ENCODE results near the gene HOXB8. TPM values are rescaled to one million over a fixed set of nuclear protein-coding genes. Genes with fewer than 3 reads are reported as not detected.
A peak's percentile ranks its signal among the peaks of the same experiment; 100 is the strongest.

HOXB8 gene
- total and polyA plus RNA-seq, 3 experiments from 2014 or later: not detected

DNA sequence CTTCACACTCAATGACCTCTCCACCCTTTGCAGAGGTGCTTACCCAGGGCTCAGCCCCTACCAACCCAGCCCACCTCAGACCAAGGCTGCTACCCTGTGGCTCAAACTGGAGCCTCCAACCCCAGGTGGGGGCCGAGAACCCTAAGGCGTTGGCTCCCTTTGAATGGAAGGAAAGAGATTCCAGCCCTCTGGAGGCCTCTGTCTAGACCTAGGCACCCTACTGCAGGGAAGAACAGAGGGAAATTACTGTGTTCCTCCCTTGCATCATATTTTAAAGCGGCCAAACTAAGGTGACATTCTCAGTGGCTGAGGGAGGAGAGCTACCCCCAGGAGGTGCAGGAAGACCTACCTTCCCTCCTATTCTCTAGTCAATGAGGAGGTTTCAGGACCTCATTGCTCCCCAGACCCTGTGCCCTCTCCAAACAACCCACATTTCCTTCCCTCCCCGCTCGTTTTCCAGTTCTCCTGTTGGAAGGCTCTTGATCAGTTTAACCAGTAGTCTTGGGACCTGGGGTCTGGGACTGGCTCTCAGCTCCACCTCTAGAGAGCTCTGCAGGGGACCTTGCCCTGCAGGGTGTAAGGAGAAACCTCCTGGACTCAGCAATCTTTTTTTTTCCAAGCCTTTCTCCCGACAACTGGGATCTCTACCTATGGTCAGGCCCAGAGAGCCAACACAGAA lies 5.5 kb upstream of the HOXB8 start:
- CTCF ChIA-PET: interaction anchor here (1.0 kb wide), 1 partner anchor 285 kb away, joined by 3 read pairs; no protein-coding TSS in a partner anchor
- peaks cover 79 to 89% of the 10 kb centered on the region in 2 donors for H3K27me3 Mint-ChIP-seq
- Histone ChIP-seq H3K4me1 (ENCODE audit: insufficient read depth, low read length) (peaks cover 27% of the 10 kb centered on the region), H3K4me3 (ENCODE audit: low read length) (no peak overlapping the region), H3K27me3 (ENCODE audit: insufficient read depth, low read length, poor library complexity, severe bottlenecking) (peaks cover 87% of the 10 kb centered on the region), H3K9me3 (ENCODE audit: low read length) (no peaks in the 10 kb centered on the region), H3K36me3 (ENCODE audit: insufficient read depth, low read length) (no peaks in the 10 kb centered on the region), H3K27ac (ENCODE audit: low read depth, low read length) (no peak overlapping the region)
- peak overlapping the region in 2 of 7 donors; percentile 13 to 52 for H3K4me3 Mint-ChIP-seq
- H3K4me1 Mint-ChIP-seq: peaks cover 22 to 32% (median 24%) of the 10 kb centered on the region in 3 donors
- H3K9me3 Mint-ChIP-seq: peaks cover 0 to 2% (median 0%) of the 10 kb centered on the region in 5 donors
- DNase-seq: no peak
- H3K36me3 Mint-ChIP-seq: peaks cover 0 to 2% (median 0%) of the 10 kb centered on the region in 3 donors
- POLR2A ChIA-PET: no interaction called here
- H3K27ac Mint-ChIP-seq: peak overlapping the region in 2 of 8 donors; percentile 67 to 88

DNA sequence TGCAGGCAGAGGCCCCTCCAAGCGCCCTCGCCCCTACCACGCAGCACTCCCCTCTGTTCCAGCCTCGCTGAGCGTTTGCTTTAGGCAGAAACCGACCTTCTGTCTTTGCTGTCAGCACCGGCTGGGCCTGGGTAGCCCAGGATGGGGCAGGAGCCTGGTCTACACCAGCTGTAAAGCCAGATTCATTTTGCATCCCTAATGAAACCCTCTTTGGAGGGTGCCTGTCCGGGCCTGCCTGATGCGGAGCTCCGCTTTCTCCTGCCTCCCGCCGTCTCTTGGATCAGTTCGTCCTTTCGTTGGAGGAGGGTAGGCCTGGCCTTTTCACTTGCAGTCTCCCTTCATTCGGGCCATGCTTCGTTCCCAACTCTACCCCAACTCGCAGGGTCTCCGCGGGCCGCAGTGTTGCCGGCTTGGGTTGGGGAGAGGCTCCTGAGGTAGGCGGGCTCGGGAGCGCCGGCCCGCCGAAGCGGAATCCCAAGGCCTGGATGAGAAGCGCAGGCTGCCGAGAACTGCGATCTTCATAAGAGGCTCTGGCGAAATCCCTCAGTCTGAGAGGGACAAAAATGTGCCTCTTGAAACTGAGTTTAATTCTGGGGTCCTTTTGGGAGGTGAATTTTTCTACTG lies 4.8 kb upstream of the HOXB8 start:
- H3K36me3 Mint-ChIP-seq: peaks cover 0 to 2% (median 0%) of the 10 kb centered on the region in 3 donors
- H3K9me3 Mint-ChIP-seq: peaks cover 0 to 3% (median 0%) of the 10 kb centered on the region in 5 donors
- Histone ChIP-seq H3K27me3 (ENCODE audit: insufficient read depth, low read length, poor library complexity, severe bottlenecking) (peaks cover 87% of the 10 kb centered on the region), H3K4me3 (ENCODE audit: low read length) (no peak overlapping the region), H3K27ac (ENCODE audit: low read depth, low read length) (no peak overlapping the region), H3K4me1 (ENCODE audit: insufficient read depth, low read length) (peaks cover 23% of the 10 kb centered on the region), H3K36me3 (ENCODE audit: insufficient read depth, low read length) (no peaks in the 10 kb centered on the region), H3K9me3 (ENCODE audit: low read length) (no peaks in the 10 kb centered on the region)
- H3K27ac Mint-ChIP-seq: peak overlapping the region in 1 of 8 donors; percentile 92
- no peak for DNase-seq
- peaks cover 85 to 94% of the 10 kb centered on the region in 2 donors for H3K27me3 Mint-ChIP-seq
- peak overlapping the region in 2 of 7 donors; percentile 13 to 37 for H3K4me3 Mint-ChIP-seq
- ChIA-PET CTCF (interaction anchor here (1.2 to 1.4 kb wide), 4 partner anchors 28 to 358 kb away, joined by 3 to 5 read pairs (median 5); no protein-coding TSS in a partner anchor), POLR2A (no interaction called here)
- H3K4me1 Mint-ChIP-seq: peaks cover 25 to 35% (median 27%) of the 10 kb centered on the region in 3 donors

DNA sequence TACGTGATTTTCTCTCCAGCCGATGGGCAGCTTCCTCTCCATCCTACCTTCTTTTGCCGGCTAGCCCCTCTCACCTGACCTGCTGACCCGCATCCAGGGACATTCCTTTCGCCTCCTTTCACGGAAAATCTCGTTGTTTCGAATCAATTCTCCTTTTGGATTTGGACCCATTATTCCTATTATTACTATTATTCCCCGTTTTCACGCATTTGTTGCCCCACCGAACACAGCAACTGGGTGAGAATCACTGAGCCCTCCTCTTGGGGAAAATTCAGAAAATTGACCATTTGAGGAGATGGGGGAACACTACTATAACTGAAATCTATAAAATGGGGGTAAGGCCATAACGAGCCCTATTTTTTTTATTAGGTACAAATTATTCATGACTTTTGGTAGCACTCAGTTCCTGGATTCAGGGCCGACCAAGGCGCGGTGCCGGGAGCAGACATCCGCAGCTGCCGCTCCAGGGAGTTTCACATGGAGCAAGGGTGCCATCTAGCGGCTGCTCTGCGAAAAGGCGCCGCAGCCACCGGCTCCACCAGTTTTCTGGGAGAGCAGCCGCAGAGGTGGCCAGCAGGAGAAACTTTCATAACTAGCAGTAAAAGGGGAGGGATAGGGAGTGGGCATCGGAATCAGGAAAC lies 3.3 kb upstream of the HOXB8 start:
- peak overlapping the region in 6 of 7 donors; percentile 20 to 67 (median 48) for H3K4me3 Mint-ChIP-seq
- H3K9me3 Mint-ChIP-seq: peaks cover 0 to 4% (median 0%) of the 10 kb centered on the region in 5 donors
- Histone ChIP-seq H3K27me3 (ENCODE audit: insufficient read depth, low read length, poor library complexity, severe bottlenecking) (peaks cover 86% of the 10 kb centered on the region), H3K9me3 (ENCODE audit: low read length) (no peaks in the 10 kb centered on the region), H3K4me1 (ENCODE audit: insufficient read depth, low read length) (peaks cover 33% of the 10 kb centered on the region), H3K4me3 (ENCODE audit: low read length) (no peak overlapping the region), H3K27ac (ENCODE audit: low read depth, low read length) (no peak overlapping the region), H3K36me3 (ENCODE audit: insufficient read depth, low read length) (no peaks in the 10 kb centered on the region)
- peaks cover 0 to 2% (median 0%) of the 10 kb centered on the region in 3 donors for H3K36me3 Mint-ChIP-seq
- ChIA-PET CTCF (interaction anchor here (0.8 to 2.2 kb wide), 22 partner anchors 7 to 593 kb away, joined by 3 to 18 read pairs (median 5); partner anchors contain the start of genes HOXB5, HOXB9 and NFE2L1), POLR2A (interaction anchor here (0.6 to 1.0 kb wide), 2 partner anchors 9 to 545 kb away, joined by 3 to 4 read pairs; no protein-coding TSS in a partner anchor)
- DNase-seq: peak; percentile 73 to 85 (median 78)
- H3K27ac Mint-ChIP-seq: peak overlapping the region in 2 of 8 donors; percentile 28 to 92
- peaks cover 31 to 48% (median 43%) of the 10 kb centered on the region in 3 donors for H3K4me1 Mint-ChIP-seq
- peaks cover 87 to 95% of the 10 kb centered on the region in 2 donors for H3K27me3 Mint-ChIP-seq

DNA sequence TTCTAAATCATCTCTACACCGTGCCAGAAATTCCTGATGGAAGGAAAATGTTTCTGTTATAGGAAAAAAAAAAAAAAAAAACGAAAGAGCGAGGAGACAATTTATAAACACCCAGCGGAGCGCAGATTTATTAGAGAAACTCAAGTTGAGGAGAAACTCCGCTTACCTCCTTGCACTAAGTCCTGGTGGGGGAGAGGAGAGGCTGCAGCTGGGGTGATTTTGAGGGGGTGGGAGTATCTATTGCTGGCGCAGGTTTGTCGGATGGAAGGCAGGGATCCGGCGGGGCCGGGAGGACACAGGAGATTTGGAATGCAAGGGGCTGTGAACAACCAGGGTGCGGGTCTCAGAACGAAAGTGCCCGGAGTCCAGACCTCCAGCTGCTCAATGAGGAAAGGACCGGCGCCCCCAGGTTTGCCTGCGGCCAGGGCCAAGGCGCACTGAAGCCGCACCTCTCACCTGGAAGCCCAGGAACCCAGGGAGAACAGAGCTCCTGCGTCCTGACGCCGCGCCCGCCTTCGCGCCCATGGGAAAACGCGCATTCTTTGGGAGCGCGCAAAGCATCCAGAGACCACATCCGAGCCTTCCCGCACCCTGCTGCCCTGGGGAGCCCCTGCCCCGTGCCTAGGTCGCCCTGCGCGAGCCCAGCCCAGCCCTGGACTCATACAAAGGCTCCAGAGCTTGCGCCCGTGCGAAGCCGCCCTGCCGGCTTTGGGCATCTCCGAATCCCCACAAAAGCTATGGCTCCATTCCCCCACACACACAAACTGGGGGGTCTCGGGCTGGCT lies 2.6 kb upstream of the HOXB8 start:
- ChIA-PET POLR2A (interaction anchor here (0.6 kb wide), 1 partner anchor 544 kb away, joined by 4 read pairs; no protein-coding TSS in a partner anchor), CTCF (interaction anchor here (0.8 to 2.2 kb wide), 16 partner anchors 8 to 592 kb away, joined by 3 to 18 read pairs (median 5); partner anchors contain the start of genes HOXB5, HOXB9 and NFE2L1)
- peak overlapping the region in 2 of 8 donors; percentile 83 to 92 for H3K27ac Mint-ChIP-seq
- peaks cover 85 to 92% of the 10 kb centered on the region in 2 donors for H3K27me3 Mint-ChIP-seq
- H3K4me3 ChIP-seq (ENCODE audit: low read length): no peak overlapping the region
- peaks cover 35 to 53% (median 50%) of the 10 kb centered on the region in 3 donors for H3K4me1 Mint-ChIP-seq
- no peaks in the 10 kb centered on the region for H3K36me3 ChIP-seq (ENCODE audit: insufficient read depth, low read length)
- H3K4me1 ChIP-seq (ENCODE audit: insufficient read depth, low read length): peaks cover 38% of the 10 kb centered on the region
- H3K9me3 Mint-ChIP-seq: peaks cover 0 to 3% (median 0%) of the 10 kb centered on the region in 5 donors
- no peaks in the 10 kb centered on the region for H3K9me3 ChIP-seq (ENCODE audit: low read length)
- H3K27ac ChIP-seq (ENCODE audit: low read depth, low read length): no peak overlapping the region
- H3K36me3 Mint-ChIP-seq: peaks cover 0 to 2% (median 0%) of the 10 kb centered on the region in 3 donors
- H3K4me3 Mint-ChIP-seq: peak overlapping the region in 2 of 7 donors; percentile 52 to 67
- DNase-seq: no peak
- H3K27me3 ChIP-seq (ENCODE audit: insufficient read depth, low read length, poor library complexity, severe bottlenecking): peaks cover 83% of the 10 kb centered on the region

DNA sequence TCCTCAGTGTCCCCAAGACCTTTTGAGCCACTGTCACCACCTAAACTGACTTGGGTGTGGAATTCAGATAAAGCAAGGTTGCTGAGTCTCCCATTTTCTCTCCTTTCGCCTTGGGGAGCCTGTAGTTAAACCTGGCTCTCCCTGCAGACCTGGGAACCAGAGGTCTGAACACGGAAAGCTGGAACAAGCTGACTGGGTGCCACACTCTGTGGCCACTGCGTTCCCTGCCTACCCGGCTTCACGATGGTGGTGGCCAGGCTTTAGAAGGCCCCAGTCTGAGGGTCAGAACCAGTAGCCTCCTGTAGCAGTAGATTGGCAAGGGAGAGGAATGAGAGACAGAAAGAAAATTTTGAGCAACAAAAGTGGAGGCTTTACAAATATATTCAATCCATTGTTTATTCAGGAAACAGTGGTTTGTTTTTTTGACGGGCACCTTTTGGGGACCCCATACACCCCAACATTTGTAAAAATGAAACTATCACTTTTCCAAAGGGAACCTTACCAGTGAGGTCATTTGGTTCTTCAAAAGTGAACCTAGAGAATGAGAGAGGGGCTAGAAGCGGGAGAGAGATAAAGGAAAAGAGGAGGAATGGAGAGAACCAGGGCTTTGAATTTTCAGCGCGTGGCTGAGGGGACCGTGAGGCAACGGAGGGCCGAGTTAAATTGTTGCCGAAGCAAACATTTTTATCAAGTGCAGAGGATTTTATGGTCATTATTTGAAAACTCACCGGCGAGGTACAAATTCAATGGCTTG lies 1.8 kb upstream of the HOXB8 start:
- Mint-ChIP-seq H3K4me1 (peaks cover 41 to 59% (median 55%) of the 10 kb centered on the region in 3 donors), H3K36me3 (peaks cover 0 to 2% (median 0%) of the 10 kb centered on the region in 3 donors), H3K27ac (peak overlapping the region in 1 of 8 donors; percentile 57), H3K4me3 (peak overlapping the region in 2 of 7 donors; percentile 12 to 60), H3K9me3 (peaks cover 0 to 4% (median 0%) of the 10 kb centered on the region in 5 donors), H3K27me3 (peaks cover 82 to 89% of the 10 kb centered on the region in 2 donors)
- DNase-seq: no peak
- Histone ChIP-seq H3K27ac (ENCODE audit: low read depth, low read length) (no peak overlapping the region), H3K9me3 (ENCODE audit: low read length) (no peaks in the 10 kb centered on the region), H3K4me1 (ENCODE audit: insufficient read depth, low read length) (peaks cover 44% of the 10 kb centered on the region), H3K27me3 (ENCODE audit: insufficient read depth, low read length, poor library complexity, severe bottlenecking) (peaks cover 80% of the 10 kb centered on the region), H3K4me3 (ENCODE audit: low read length) (no peak overlapping the region), H3K36me3 (ENCODE audit: insufficient read depth, low read length) (no peaks in the 10 kb centered on the region)
- CTCF ChIA-PET: interaction anchor here (1.3 to 2.2 kb wide), 8 partner anchors 19 to 592 kb away, joined by 4 to 18 read pairs (median 7); partner anchors contain the start of gene HOXB5
- POLR2A ChIA-PET: no interaction called here

DNA sequence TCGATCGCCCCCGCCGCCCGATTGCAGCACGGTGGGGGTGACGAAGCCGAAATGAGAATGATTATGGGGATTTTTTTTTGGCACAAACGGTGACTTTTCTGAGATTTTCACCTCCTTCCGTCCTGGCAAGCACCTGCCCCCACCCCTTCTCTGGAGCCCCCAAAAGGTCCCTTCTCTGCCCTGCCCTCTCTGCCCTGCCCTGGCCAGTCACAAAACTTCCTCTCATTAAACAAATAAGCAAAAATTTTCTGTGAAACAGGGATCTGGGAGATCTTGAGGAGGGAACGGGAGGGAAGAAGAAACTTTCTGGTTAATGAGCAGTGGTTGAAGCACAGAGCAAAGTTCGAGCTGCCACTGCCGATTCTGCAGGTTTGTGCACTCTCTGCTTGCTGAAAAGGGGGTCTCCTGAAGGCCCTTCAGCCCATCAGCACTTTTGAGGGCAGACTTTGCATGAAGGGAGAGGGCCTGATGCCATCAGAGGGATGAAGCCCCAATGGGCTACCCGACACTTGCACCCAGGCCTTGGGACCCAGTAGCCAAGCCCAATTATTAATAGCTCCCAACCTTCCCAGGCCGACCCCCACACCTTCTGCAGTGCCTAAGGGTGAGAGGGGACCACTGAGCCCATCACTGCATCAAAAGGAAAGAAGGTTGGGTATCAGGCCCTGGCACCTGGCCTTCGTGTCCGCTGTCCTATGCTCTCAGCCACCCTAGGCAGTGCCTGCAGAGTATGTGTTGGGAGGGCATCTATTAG lies 1.0 kb upstream of the HOXB8 start:
- Mint-ChIP-seq H3K9me3 (peaks cover 0 to 4% (median 0%) of the 10 kb centered on the region in 5 donors), H3K4me1 (peaks cover 47 to 66% (median 63%) of the 10 kb centered on the region in 3 donors), H3K4me3 (peak overlapping the region in 3 of 7 donors; percentile 21 to 60 (median 45)), H3K27ac (peak overlapping the region in 3 of 8 donors; percentile 34 to 57 (median 57)), H3K27me3 (peaks cover 85 to 88% of the 10 kb centered on the region in 2 donors), H3K36me3 (peaks cover 0 to 2% (median 0%) of the 10 kb centered on the region in 3 donors)
- Histone ChIP-seq H3K4me3 (ENCODE audit: low read length) (no peak overlapping the region), H3K27ac (ENCODE audit: low read depth, low read length) (no peak overlapping the region), H3K4me1 (ENCODE audit: insufficient read depth, low read length) (peaks cover 49% of the 10 kb centered on the region), H3K9me3 (ENCODE audit: low read length) (no peaks in the 10 kb centered on the region), H3K27me3 (ENCODE audit: insufficient read depth, low read length, poor library complexity, severe bottlenecking) (peaks cover 82% of the 10 kb centered on the region), H3K36me3 (ENCODE audit: insufficient read depth, low read length) (no peaks in the 10 kb centered on the region)
- CTCF ChIA-PET: interaction anchor here (1.0 to 1.4 kb wide), 3 partner anchors 16 to 264 kb away, joined by 3 to 4 read pairs (median 3); no protein-coding TSS in a partner anchor
- POLR2A ChIA-PET: interaction anchor here (0.8 kb wide), 1 partner anchor 29 kb away, joined by 3 read pairs; no protein-coding TSS in a partner anchor
- no peak for DNase-seq

Data from CD8-positive, alpha-beta memory T cell (primary cell).